Adipocyte (in vitro differentiated cells): ENCODE results near the gene TMCO6.
"Not testable (repeated sequence)": the region's sequence is repeated elsewhere in the genome, so short reads cannot be mapped to it uniquely, and the experiment has no call there.

Experiments used
- DNase-seq: peaks from one replicate; pipeline ENCODE4 v3.0.0-alpha.2; 2015; ENCODE audit warnings: low read depth
- H3K27me3 ChIP-seq: replicated peaks from 2 replicates; pipeline ENCODE4 v1.7.0; 2013; ENCODE audit warnings: mild to moderate bottlenecking, low read length, moderate library complexity; ENCODE audit not compliant: control insufficient read depth, insufficient read depth
- H3K36me3 ChIP-seq: 2 replicates; pipeline ENCODE4 v1.7.0; 2013; ENCODE audit warnings: low read length, mild to moderate bottlenecking, moderate library complexity; ENCODE audit not compliant: control insufficient read depth, insufficient read depth, severe bottlenecking
- H3K4me1 ChIP-seq: 2 replicates; pipeline ENCODE4 v1.7.0; 2013; ENCODE audit warnings: mild to moderate bottlenecking, low read length, moderate library complexity; ENCODE audit not compliant: control insufficient read depth, insufficient read depth
- H3K4me3 ChIP-seq: 2 replicates; pipeline ENCODE4 v1.7.0; 2013; ENCODE audit warnings: mild to moderate bottlenecking, low read length, moderate library complexity
- H3K9ac ChIP-seq: 2 replicates; pipeline ENCODE4 v1.7.0; 2013; ENCODE audit warnings: mild to moderate bottlenecking, low read length, moderate library complexity
- H3K9me3 ChIP-seq: 2 replicates; pipeline ENCODE4 v1.7.0; 2013; ENCODE audit warnings: mild to moderate bottlenecking, low read length, moderate library complexity; ENCODE audit not compliant: control insufficient read depth

TMCO6 gene

GRCh38 chr5:140603734-140604133, 35.5 kb upstream of the TMCO6 start:
- H3K9me3 ChIP-seq: no peaks in the 10 kb centered on the region

GRCh38 chr5:140605879-140606278, 33.4 kb upstream of the TMCO6 start:
- no peaks in the 10 kb centered on the region for H3K9me3 ChIP-seq
- no peak overlapping the region for H3K9ac ChIP-seq
- peaks cover 22% of the 10 kb centered on the region for H3K4me1 ChIP-seq
- H3K27me3 ChIP-seq: no peaks in the 10 kb centered on the region
- no peak for DNase-seq
- no peaks in the 10 kb centered on the region for H3K36me3 ChIP-seq
- H3K4me3 ChIP-seq: no peak overlapping the region

More at GRCh38 chr5:140603734-140604133, 35.5 kb upstream of the TMCO6 start:
- peaks cover 15% of the 10 kb centered on the region for H3K4me1 ChIP-seq
- DNase-seq: no peak
- H3K36me3 ChIP-seq: no peaks in the 10 kb centered on the region
- H3K9ac ChIP-seq: no peak overlapping the region
- no peaks in the 10 kb centered on the region for H3K27me3 ChIP-seq
- H3K4me3 ChIP-seq: no peak overlapping the region

DNA sequence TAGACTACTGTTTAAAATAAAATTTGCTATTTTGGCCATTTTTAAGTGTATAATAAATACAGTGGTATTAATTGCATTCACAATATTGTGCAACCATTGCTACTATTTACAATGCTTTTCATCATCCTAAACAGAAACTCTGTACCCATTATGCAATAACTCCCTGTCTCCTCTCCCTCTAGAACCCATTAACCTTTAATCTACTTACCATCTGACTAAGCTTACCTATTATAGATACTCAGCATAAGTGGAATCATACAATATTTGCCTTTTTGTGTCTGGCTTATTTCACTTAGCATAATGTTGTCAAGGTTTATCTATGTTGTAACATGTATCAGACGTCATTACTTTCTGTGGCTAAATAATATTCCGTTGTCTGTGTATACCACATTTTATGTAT, 32.2 kb upstream of the TMCO6 start:
- Histone ChIP-seq H3K27me3 (no peaks in the 10 kb centered on the region), H3K4me3 (no peak overlapping the region), H3K9me3 (no peaks in the 10 kb centered on the region), H3K4me1 (peaks cover 34% of the 10 kb centered on the region), H3K36me3 (no peaks in the 10 kb centered on the region), H3K9ac (no peak overlapping the region)
- DNase-seq: peak; percentile 42

DNA sequence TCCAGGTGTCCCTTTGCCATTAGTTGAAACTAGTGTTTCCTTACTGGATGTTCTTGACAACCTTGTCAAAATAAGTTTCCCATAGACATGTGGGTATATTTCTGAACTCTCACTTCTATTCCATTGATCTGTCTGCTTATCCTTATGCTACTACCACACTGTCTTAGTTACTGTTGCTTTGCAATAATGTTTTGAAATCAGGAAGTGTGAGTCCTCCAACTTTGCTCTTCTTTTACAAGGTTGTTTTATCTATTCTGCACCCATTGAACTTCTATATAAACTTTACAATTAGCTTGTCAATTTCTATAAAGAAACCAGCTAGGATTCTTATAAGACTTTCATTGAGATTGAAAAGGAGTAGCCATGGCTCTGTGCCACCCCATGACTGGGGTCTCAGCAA, 30.5 kb upstream of the TMCO6 start:
- Histone ChIP-seq H3K4me3 (no peak overlapping the region), H3K9me3 (no peaks in the 10 kb centered on the region), H3K9ac (no peak overlapping the region), H3K27me3 (no peaks in the 10 kb centered on the region), H3K4me1 (peaks cover 28% of the 10 kb centered on the region), H3K36me3 (no peaks in the 10 kb centered on the region)
- no peak for DNase-seq

- Histone ChIP-seq H3K36me3 (no peaks in the 10 kb centered on the region), H3K27me3 (no peaks in the 10 kb centered on the region), H3K9me3 (no peaks in the 10 kb centered on the region), H3K4me1 (peaks cover 28% of the 10 kb centered on the region), H3K4me3 (no peak overlapping the region), H3K9ac (no peak overlapping the region)
- no peak for DNase-seq
Observed at GRCh38 chr5:140609126-140609525, 30.1 kb upstream of the TMCO6 start.

- H3K9me3 ChIP-seq: no peaks in the 10 kb centered on the region
- no peak overlapping the region for H3K4me3 ChIP-seq
- H3K9ac ChIP-seq: peak overlapping the region; percentile 33
- H3K27me3 ChIP-seq: no peaks in the 10 kb centered on the region
- H3K36me3 ChIP-seq: no peaks in the 10 kb centered on the region
- DNase-seq: no peak
- peaks cover 28% of the 10 kb centered on the region for H3K4me1 ChIP-seq
Observed at GRCh38 chr5:140611020-140611521, 28.2 kb upstream of the TMCO6 start.

GRCh38 chr5:140622301-140622700, 16.9 kb upstream of the TMCO6 start:
- Histone ChIP-seq H3K27me3 (peaks cover 7% of the 10 kb centered on the region), H3K4me1 (no peaks in the 10 kb centered on the region), H3K4me3 (no peak overlapping the region), H3K9ac (no peak overlapping the region), H3K9me3 (peaks cover 3% of the 10 kb centered on the region), H3K36me3 (no peaks in the 10 kb centered on the region)
- no peak for DNase-seq

- not testable (repeated sequence) for H3K4me3 ChIP-seq, H3K27me3 ChIP-seq, DNase-seq, H3K36me3 ChIP-seq, H3K9ac ChIP-seq, H3K4me1 ChIP-seq
- H3K9me3 ChIP-seq: peaks cover 11% of the 10 kb centered on the region
Observed at GRCh38 chr5:140623061-140623460, 16.2 kb upstream of the TMCO6 start.

DNA sequence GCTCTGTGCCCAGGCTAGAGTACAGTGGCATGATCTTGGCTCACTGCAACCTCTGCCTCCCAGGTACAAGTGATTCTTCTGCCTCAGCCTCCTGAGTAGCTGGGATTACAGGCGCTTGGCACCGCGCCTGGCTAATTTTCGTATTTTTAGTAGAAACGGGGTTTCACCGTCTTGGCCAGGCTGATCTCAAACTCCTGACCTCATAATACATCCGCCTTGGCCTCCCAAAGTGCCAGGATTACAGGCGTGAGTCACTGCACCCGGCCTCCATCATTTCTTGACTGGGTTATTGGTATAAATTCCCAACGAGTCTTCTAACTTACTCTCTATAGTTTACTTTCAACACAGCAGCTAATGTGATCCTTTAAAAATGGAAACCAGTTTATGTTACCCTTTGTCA, 14.4 kb upstream of the TMCO6 start:
- H3K4me1 ChIP-seq, H3K4me3 ChIP-seq, H3K9ac ChIP-seq, DNase-seq, H3K36me3 ChIP-seq, H3K27me3 ChIP-seq: not testable (repeated sequence)
- peaks cover 12% of the 10 kb centered on the region for H3K9me3 ChIP-seq

DNA sequence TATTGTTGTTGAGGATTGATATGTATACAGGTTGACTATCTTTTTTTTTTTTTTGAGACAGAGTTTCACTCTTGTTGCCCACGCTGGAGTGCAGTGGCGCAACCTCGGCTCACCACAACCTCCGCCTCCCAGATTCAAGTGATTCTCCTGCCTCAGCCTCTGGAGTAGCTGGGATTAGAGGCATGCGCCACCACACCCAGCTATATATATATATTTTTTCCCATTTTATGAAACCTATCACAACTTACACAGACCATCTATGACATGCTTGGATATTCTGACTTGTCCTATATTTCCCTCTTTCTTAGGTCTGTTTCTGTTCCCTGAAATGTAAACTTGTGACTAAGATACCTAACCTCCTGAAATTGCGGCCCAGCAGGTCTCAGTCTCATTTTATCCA, 11.3 kb upstream of the TMCO6 start:
- no peak overlapping the region for H3K4me3 ChIP-seq
- no peak for DNase-seq
- no peaks in the 10 kb centered on the region for H3K36me3 ChIP-seq
- H3K9me3 ChIP-seq: peaks cover 12% of the 10 kb centered on the region
- H3K9ac ChIP-seq: no peak overlapping the region
- no peaks in the 10 kb centered on the region for H3K27me3 ChIP-seq
- peaks cover 22% of the 10 kb centered on the region for H3K4me1 ChIP-seq

DNA sequence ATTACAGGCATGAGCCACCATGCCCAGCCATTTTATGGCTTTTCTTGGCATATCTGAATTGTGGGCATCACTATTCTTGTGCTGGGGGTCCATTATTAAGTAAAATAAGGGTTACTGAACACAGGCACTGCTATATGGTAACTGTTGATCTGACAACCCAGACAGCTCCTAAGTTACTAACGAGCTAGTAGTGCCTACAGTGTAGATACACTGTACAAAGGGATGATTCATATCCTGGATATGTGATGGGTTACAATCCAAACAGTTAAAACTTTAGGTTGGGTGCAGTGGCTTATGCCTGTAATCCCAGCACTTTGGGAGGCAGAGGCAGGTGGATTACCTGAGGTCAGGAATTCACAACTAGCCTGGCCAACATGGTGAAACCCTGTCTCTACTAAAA, 10.5 kb upstream of the TMCO6 start:
- H3K9me3 ChIP-seq: peaks cover 12% of the 10 kb centered on the region
- no peak overlapping the region for H3K4me3 ChIP-seq
- no peaks in the 10 kb centered on the region for H3K36me3 ChIP-seq
- H3K27me3 ChIP-seq: no peaks in the 10 kb centered on the region
- no peak overlapping the region for H3K9ac ChIP-seq
- no peak for DNase-seq
- peaks cover 28% of the 10 kb centered on the region for H3K4me1 ChIP-seq

- Histone ChIP-seq H3K9me3 (peaks cover 12% of the 10 kb centered on the region), H3K27me3 (no peaks in the 10 kb centered on the region), H3K4me3 (no peak overlapping the region), H3K36me3 (no peaks in the 10 kb centered on the region), H3K4me1 (peaks cover 32% of the 10 kb centered on the region), H3K9ac (no peak overlapping the region)
- DNase-seq: peak; percentile 18
Observed at GRCh38 chr5:140630292-140631035, 8.8 kb upstream of the TMCO6 start.
